Measurements from ENCODE around the gene KBTBD12.
A peak's percentile ranks its signal among the peaks of the same experiment; 100 is the strongest.

Gene KBTBD12

DNA sequence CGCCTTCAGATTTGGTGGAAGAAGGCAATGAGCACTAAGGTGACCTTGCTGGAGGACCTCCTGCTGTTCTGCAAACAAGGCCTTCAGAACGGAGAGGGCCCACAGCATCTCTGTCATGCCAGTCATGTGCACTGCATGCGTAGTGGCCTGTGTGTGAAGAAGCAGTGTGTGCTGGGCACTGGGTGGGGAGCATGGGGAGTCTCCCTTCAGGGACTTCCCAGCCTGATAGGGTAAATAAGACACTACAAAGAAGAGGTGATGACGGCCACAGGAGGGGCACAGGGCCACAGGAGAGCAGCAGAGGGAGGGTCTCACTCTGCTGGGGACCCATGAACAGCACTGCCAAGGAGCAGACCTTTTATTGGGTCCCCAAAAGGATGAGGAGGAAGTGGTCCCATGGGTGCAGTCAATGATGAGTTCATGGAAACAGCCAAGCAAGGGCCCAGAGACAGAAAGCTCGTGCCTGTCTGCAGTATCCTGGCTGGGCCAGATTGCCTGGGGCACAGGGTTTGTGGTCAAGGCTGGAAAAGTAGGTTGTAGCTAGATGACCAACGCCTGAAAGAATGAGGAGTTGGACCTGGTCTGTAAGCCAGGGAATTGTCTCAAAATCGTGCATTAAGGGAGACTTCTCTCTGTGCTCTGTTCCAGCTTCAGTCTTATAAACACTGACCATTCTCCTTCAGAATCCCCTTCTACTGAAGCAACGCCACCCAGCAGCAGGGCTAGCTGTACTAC lies 69.4 kb downstream of the KBTBD12 start:
- DNase-seq: no peak

DNA sequence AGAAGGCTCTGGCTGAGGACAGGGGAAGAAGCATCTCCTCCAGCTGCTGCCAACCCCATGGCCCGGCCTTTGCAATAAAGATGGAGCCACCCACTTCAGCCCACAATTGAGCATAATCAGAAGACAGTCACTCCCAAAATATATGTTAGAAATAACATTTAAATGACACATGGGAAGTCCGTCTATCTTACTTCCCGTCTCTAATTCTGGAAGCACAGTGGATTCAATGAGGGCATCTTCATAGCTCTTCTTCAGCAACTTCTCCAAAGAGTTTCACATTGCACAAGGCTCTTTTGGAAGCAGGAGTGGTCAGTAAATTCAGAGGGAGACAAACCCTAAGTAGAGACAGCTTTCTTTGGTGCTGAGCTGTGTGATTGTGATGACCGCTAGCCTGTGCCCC lies 70.2 kb downstream of the KBTBD12 start:
- DNase-seq: no peak

DNA sequence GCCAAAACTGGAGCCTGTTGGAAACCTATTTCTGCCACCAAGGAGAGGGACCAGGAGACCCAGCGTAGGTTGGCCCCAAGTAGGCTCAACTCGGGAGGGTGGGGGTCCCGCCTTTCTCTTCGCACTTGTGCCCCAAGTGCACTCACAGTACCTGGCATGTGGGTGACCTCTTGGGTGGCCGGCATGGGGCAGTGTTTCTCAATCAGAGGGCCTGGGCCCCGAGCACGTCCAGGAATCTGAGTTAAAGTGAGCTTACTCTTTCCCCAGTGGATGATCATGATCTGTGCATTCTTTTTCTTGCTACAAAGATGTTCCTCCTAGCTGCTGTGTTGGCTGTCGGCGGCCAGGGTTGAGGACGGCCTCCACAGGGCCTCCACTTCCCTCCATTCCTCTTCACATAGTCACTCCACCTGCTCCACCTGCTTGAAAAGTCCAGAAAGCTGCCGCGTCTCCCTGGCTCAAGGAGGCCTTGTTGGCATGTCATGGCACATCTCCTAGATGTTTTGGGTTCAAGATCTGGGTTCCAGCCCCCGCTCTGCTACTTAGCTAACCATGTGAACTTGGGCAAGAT lies 70.7 kb downstream of the KBTBD12 start:
- no peak for DNase-seq

DNA sequence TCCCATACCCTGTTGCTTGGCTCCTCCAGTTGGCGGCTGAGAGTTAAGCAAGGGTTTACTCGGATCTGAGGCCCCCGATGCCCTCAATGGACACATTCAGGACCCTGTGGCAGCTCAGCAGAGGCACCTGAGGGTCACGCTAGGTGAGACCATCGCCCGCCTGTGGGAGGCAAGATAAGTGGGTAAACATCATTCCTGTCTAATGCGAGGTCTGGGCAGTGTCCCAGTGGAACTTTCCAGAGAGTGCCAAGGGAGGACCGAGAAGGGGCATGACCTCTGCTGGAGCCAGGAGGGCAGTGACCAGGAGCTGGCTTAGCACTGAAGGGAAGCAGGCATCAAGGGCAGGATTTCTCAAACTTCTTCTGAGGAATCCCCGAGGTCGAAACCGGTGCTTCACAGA lies 71.8 kb downstream of the KBTBD12 start:
- DNase-seq: no peak

DNA sequence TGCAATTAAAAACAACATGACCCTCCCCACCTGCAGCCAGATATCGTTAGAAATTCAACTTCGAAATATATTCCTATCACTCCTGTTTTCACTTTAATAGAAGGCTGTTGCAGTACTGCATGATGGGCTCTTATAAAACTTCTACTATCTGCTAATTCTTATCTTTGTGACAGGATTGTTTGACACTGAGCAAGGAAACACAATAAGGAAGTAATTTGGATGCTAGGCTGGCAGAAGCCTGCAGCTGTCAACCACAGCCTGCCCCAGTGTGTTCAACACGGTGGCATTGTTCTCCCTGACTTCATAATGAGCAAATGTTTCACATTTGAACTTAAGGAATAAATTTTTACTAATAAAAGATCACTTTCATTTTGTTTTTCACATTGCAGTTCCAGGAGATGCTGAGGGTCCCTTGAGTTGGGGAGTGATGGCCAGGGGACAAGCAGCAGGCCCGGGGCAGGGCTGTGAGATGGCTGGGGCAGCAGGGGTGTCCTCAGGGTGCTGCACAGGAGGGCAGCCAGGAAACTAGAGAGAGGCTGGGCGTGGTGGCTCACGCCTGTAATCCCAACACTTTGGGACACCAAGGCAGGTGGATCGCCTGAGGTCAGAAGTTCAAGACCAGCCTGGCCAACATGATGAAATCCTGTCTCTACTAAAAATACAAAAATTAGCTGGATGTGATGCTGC lies 72.4 kb downstream of the KBTBD12 start:
- no peak for DNase-seq

DNA sequence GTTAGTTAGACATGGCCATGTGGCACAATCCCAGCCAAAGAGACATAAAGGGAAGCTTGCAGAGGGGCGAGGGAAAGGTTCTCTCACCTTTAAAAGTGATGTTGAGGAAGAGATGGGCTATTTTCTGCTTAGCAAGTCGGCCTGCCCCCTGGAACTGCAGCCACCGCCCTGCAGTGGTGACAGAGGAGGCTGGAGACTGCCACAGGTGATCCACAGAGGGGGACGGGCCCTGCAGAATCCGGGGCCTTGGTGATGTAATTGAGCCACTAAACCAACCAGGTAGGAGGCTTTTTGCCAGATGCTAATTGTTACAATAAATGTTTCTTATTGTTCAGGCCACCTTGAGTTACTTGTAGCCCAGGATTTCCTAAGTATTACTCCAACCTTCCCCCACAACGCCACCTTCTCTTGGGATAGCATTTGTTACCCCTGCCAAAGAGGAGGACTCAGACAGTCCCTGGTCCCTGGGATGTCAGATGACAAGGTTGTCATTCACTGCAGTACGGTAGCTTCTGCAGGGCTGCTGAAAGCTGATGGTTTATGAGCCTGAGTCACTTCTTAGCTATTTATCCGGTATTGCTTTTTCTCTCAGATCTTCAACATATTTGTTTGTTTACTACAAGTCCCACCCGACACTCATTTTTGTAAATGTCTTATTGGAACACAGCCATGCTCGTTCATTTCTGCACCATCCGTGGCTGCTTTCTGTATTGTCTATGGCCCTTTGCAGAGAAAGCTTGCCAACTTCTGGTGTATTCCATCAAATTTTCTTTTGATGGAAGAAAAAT lies 73.9 kb downstream of the KBTBD12 start:
- no peak for DNase-seq

DNA sequence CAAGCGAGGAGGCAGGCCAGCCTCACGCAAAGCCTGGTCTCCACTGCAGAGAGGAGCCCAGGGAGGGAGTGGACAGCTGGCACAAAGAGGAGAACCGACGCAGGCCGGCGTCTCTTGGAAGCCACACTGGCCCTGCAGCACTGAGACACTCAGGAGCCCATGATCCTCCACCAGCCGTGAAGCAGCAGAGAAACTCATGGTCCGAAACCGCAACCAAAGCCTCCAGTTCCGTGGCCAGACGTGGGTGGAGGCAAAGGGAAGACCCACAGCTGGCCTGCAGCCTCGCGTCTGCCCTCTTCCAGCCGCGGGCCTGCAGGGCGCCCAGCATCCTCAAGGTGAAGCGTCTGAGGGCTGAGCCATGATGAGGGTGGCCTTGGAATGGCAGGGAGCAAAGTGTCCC lies 75.0 kb downstream of the KBTBD12 start:
- no peak for DNase-seq

DNA sequence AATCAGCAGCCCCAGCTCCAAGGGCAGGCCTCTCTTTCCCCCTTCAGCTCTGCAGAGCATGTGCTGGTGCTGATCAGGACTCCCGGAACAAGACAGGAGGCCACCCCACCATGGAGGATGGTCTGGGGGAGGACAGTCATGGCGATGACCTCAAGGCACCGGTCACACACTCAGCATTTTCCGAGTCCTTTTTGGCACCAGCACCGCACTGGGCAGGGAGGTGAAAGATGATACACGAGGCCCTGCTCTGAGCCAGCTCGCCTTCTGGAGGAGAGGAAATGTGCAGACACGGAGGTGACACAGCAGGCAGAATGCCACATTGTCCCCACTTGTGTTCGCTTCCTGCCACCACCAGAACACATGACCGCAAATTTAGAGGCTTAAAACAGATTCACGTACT lies 75.4 kb downstream of the KBTBD12 start:
- DNase-seq: no peak

DNA sequence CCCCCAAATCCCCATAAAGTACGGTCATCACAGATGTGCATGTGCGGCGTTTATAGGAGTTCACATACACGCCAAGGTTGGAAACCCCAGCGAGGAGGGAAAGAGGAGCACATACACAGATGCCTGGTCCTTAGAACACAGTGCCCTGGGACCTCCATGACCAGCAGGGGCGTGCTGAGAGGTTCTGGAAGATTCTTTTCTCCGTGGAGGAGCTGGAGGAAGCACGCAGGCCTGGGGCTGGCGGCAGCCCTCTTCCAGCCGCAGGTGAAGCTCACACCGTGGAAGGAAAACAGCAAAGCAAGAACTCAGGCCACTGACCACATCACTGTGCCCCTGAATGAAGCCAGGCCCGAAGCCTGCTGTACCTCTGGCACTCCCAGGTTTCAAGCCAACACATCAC lies 76.2 kb downstream of the KBTBD12 start:
- DNase-seq: no peak

DNA sequence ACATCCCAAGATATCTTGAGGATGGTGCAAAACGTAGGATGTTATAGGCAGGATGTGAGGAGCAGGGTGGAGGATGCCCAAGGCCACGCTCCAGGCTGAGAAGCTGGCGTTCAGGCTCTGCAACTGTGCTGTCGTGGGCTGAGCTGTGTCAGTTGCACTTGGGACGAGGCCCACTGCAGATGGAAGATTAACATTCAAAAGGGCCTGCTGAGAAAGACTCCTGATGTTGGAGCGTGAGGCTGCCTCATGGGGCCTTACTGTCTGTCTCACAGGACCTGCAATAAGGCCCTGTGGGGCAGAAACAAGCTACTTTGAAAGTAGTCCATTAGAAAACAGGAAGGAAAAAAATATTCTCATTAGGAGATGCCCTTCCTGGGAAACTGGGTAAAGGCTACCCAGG lies 76.6 kb downstream of the KBTBD12 start:
- no peak for DNase-seq

DNA sequence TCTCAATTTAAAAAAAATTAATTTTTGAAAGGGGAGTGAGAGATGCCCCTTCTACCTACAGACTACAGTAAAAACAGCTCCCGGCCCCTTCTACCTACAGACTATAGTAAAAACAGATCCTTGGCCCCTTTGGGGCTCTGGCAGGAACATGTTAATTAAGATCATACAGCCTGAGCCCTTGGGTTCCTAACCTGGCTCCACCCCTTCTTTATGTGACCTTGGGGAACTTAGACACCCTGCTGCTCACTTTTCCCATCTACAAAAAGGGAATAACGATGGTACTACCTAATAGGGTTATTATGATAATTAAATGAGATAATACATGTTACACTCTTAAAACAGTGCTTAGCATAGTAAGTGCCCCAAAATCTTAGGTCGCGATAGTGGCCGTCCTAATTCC lies 77.1 kb downstream of the KBTBD12 start:
- DNase-seq: no peak

DNA sequence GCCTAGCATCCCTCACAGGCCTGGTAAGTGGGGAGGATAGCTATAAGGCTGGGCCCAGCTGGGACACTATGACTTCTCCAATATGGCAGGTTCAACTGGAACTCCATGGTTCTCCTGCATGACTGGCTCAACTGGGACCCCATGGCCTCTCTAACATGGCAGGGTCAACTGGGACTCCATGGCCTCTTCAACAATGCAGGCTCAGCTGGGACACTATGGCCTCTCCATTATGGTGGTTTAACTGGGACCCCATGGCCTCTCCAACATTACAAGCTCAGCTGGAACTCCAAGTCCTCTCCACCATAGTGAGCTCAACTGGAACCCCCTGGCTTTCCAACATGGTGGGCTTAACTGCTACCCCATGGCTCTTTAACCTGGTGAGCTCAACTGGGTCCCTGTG lies 79.0 kb downstream of the KBTBD12 start:
- no peak for DNase-seq

DNA sequence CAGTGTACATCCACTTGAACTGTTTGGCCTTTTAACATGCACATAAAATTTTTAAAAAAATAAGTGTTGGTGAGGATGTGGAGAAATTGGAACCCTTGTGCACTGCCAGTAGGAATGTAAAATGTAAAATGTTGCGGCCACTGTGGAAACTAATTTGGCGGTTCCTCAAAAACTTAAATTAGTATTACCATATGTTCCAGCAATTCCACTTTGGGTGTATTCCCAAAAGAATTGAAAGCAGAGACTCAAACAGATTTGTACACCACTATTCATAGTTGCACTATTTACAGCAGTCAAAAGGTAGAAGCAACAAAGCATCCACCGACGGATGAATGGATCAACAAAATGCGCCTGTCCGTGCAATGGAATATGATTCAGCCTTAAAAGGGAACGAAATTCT lies 82.0 kb downstream of the KBTBD12 start:
- DNase-seq: no peak

DNA sequence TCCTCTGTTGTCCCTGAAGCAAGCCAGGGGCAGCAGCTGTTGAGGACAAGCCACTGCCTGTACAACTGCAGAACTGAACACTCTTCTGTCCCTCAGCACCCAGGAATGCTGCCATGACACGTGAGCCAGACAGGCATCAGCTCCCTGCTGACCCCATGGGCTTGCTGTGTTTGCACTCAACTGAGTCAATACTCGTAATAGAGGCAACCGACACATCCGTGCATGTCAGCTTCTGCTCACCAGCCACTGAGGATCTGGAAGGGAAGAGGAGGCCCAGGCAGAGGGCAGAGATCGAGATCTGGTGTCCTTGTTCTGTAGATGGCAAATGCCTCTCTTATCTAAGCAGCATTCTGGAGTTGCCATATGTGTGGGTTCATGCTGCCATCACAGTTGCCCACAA lies 82.9 kb downstream of the KBTBD12 start:
- no peak for DNase-seq

DNA sequence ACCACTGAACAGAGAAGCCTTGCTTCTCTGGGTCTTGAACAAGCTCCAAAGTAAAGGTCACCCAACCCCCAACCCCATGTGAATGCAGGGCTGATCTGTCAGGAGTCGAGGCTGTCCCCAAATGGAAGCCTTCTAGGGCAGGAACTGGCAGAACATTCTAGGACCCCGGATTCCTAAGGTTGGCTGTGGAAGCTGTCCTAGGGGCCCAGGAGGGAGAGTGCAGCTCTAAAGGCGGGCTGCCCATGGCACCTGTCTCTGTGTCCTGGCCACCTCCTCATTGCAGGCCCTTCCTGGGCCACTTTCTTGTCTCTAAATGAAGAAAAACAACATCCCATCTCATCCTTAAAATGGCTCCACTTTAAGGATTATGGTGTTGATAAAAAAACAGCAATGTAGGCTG lies 83.6 kb downstream of the KBTBD12 start:
- no peak for DNase-seq

DNA sequence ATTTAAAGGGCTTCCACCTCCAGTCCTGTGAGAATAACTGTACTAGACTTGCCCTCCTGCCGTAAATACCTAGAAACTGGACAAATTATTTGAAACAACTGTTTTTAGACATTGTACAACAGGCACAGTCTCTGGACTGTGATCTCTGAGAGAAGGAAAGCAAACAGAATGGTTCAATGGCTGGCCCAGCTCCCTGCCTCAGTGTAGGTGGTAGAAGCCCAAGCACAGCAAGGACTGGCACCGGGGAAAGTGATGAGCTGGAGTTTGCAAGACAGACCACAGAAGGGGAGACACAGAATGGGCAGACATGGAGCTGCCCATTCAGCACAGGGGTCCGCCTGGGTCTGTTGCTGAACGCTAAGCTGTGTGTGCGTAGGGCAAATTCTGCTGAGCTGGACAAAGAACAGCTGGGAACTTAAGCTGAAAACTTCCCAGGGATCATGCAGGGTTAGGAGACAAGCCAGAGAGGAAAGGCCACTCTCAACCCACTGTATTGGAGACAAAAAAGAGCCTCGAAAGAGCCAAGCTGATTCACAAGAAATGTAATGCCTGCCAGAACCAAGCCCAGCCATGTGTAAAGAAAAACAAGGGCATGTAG lies 84.6 kb downstream of the KBTBD12 start:
- peak in 10 of 58 donors; percentile 10 to 46 (median 33) for DNase-seq

DNA sequence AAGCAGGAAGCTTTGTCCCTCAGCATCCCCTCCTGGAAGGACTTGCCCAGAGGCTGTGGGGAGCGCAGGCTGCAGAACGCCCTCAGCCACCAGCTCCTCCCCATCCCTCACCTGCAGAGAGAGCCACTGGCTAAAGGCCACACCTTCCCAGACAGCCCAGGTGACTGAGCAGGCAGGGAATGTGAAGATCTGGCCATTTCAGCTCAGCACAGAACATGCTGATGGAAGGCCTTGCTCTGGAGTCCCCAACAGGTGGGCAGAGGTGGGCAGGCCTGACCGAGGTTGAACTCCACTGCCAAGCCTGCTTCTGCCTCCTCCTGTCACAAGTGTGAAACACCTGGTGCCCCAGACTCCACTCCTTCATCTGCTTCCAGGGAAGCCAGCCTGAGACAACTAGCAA lies 86.5 kb downstream of the KBTBD12 start:
- DNase-seq: no peak

DNA sequence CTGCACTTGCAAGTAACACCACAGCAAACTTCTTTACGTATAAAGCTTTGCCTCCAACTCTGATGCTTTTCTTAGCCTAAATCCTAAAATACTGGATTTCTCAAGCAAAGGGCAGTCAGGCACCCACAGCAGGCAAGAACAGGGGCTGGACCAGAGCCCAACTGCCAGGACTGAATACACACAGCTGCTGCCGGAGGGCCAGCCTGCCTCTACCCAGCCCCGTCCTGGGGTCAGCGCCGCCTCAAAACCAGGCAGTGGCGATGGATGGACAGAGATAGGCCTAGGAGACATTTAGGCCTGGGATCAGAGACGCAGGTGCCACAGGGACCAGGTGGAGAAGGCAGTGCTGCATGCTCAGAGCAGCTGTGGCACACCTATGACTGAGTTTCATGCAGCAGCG lies 89.6 kb downstream of the KBTBD12 start:
- no peak for DNase-seq

DNA sequence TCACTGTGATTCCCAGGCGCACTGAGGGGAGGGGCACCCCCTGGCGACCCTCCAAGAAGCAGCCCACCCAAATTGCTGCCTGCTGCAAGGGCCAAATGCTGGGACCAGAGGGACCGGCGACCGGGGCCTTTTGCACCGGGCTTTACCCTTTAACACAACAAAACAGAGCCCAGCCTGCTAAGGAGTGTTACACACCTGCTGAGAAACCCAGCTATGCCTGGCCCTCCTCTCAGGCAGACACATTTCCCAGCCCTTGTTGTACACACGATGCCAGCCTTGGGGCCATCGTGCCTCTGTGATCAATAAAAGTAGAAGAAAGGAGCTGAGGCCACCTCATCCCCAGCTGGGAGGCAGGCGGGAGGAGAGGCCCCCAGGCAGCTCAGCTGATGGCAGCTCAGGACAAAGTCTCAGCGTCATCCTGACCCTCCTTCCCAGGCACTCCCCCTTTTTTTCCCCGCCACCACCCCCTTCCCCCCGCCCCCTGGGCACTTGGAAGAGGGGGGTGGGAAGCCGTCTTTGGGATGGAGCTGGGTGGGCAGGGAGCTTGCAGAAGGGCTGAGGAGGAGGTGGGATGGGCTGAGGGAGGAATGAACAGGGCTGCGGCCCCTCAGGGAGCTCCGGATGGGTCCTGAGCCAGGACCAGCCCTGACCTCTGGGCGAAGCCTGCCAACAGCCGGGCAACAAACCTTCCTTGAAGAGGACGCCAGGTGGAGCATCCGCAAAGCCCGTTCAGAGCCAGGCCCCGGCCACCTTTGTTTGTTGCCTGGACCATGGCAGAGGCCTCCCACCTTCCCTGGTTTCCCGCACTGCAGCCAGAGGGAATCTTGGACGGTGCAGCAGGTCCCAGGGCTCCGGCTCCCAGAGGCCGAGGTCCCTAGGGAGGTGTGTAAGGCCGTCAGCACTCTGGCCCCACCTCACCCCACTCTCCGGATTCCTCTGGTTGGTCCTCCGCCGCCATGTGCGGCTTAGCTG lies 91.3 kb downstream of the KBTBD12 start:
- no peak for DNase-seq

DNA sequence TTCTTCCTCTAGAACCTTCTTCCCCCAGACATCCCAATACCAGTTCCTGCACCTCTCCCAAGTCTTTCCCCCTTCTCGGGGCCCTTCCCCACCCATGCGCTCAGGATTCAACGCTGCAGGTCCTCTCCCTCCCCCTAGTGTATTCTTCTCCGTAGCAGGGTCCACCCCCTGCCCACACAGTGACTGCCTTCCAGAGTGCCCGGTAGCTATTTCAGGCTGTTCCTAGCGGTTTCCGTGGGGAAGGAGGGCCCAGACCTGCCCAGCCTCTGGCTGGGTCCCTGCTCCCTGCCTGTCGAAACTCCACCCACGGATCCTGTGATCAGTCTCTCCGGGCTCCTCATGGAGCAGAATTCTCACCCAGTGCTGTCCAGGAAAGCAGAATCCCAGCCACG lies 92.0 kb downstream of the KBTBD12 start:
- DNase-seq: no peak

All from anterior cingulate cortex (tissue), 58 donors.